ENCODE data around the gene CCDC116.
"Not testable (repeated sequence)": the region's sequence is repeated elsewhere in the genome, so short reads cannot be mapped to it uniquely, and the experiment has no call there.

CCDC116 gene

GRCh38 chr22:21628386-21629254 lies 3.9 kb upstream of the CCDC116 start:
- peak overlapping the region; percentile 94 for H3K4me3 ChIP-seq (ENCODE audit: low read depth, low read length)
- no peak for DNase-seq (ENCODE audit: low read depth)

GRCh38 chr22:21629255-21630149 lies 3.1 kb upstream of the CCDC116 start, which contains the start of gene YDJC:
TSS of gene YDJC (minus strand) at chr22:21630022. CDS start at chr22:21630014, 8 bp downstream.
- peak within 1 kb of the TSS; percentile 94 for H3K4me3 ChIP-seq (ENCODE audit: low read depth, low read length)
- DNase-seq (ENCODE audit: low read depth), result peak; percentile 60

- no peak for DNase-seq (ENCODE audit: low read depth)
Observed at GRCh38 chr22:21631025-21631424, 1.5 kb upstream of the CCDC116 start.

GRCh38 chr22:21632931-21633330 lies 371 bp downstream of the CCDC116 start:
- no peak overlapping the region for H3K4me3 ChIP-seq (ENCODE audit: low read depth, low read length)
- no peak for DNase-seq (ENCODE audit: low read depth)

More at GRCh38 chr22:21631025-21631424, 1.5 kb upstream of the CCDC116 start:
- H3K4me3 ChIP-seq (ENCODE audit: low read depth, low read length), result no peak overlapping the region

GRCh38 chr22:21633481-21633880 lies 921 bp downstream of the CCDC116 start:
- no peak overlapping the region for H3K4me3 ChIP-seq (ENCODE audit: low read depth, low read length)
- DNase-seq (ENCODE audit: low read depth), result no peak

- H3K4me3 ChIP-seq (ENCODE audit: low read depth, low read length), result no peak overlapping the region
- no peak for DNase-seq (ENCODE audit: low read depth)
Observed at GRCh38 chr22:21634081-21634480, 1.5 kb downstream of the CCDC116 start.

- DNase-seq (ENCODE audit: low read depth), result no peak
- H3K4me3 ChIP-seq (ENCODE audit: low read depth, low read length), result no peak overlapping the region
Observed at GRCh38 chr22:21634844-21635243, 2.3 kb downstream of the CCDC116 start.

- H3K4me3 ChIP-seq (ENCODE audit: low read depth, low read length), result no peak overlapping the region
- no peak for DNase-seq (ENCODE audit: low read depth)
Observed at GRCh38 chr22:21635771-21636510, 3.4 kb downstream of the CCDC116 start.

GRCh38 chr22:21636629-21637218 lies 4.2 kb downstream of the CCDC116 start:
- no peak for DNase-seq (ENCODE audit: low read depth)
- H3K4me3 ChIP-seq (ENCODE audit: low read depth, low read length), result no peak overlapping the region

- DNase-seq (ENCODE audit: low read depth), result not testable (repeated sequence)
Observed at GRCh38 chr22:21637450-21637849, 4.9 kb downstream of the CCDC116 start.

GRCh38 chr22:21639359-21639758 lies 6.8 kb downstream of the CCDC116 start:
- H3K4me3 ChIP-seq (ENCODE audit: low read depth, low read length), result no peak overlapping the region
- no peak for DNase-seq (ENCODE audit: low read depth)

More at GRCh38 chr22:21637450-21637849, 4.9 kb downstream of the CCDC116 start:
- H3K4me3 ChIP-seq (ENCODE audit: low read depth, low read length), result not testable (repeated sequence)

GRCh38 chr22:21640810-21641209 lies 8.2 kb downstream of the CCDC116 start:
- H3K4me3 ChIP-seq (ENCODE audit: low read depth, low read length), result no peak overlapping the region
- DNase-seq (ENCODE audit: low read depth), result no peak

GRCh38 chr22:21641417-21641788 lies 8.8 kb downstream of the CCDC116 start:
- peak overlapping the region; percentile 85 for H3K4me3 ChIP-seq (ENCODE audit: low read depth, low read length)
- no peak for DNase-seq (ENCODE audit: low read depth)

GRCh38 chr22:21641789-21642583 lies 9.4 kb downstream of the CCDC116 start, which contains the start of gene SDF2L1:
TSS of gene SDF2L1 (plus strand) at chr22:21642302. CDS start at chr22:21642337, 35 bp downstream.
- peak; percentile 96 for DNase-seq (ENCODE audit: low read depth)

GRCh38 chr22:21642584-21643448 lies 10.3 kb downstream of the CCDC116 start:
- DNase-seq (ENCODE audit: low read depth), result no peak
- peak overlapping the region; percentile 85 for H3K4me3 ChIP-seq (ENCODE audit: low read depth, low read length)

More at GRCh38 chr22:21641789-21642583, 9.4 kb downstream of the CCDC116 start, which contains the start of gene SDF2L1:
- peak within 1 kb of the TSS; percentile 85 for H3K4me3 ChIP-seq (ENCODE audit: low read depth, low read length)

GRCh38 chr22:21643533-21644357 lies 11.2 kb downstream of the CCDC116 start:
- DNase-seq (ENCODE audit: low read depth), result no peak
- H3K4me3 ChIP-seq (ENCODE audit: low read depth, low read length), result peak overlapping the region; percentile 85

Measured in skeletal muscle cell (primary cell).